ENCODE measurements around the gene OR52W1.
"Not testable (repeated sequence)": the region's sequence is repeated elsewhere in the genome, so short reads cannot be mapped to it uniquely, and the experiment has no call there.

Gene OR52W1

GRCh38 chr11:6245536-6245935 lies 46.5 kb downstream of the OR52W1 start:
- no peak overlapping the region for H3K9ac ChIP-seq (ENCODE audit: low read length)
- H3K27me3 ChIP-seq (ENCODE audit: control insufficient read depth, insufficient read depth, low read length), result no peaks in the 10 kb centered on the region
- no peak overlapping the region for H3K4me3 ChIP-seq (ENCODE audit: low read length)
- H3K27ac ChIP-seq (ENCODE audit: low read depth, low read length), result no peak overlapping the region
- no peaks in the 10 kb centered on the region for H3K4me1 ChIP-seq (ENCODE audit: control insufficient read depth, insufficient read depth, low read length)
- H3K36me3 ChIP-seq (ENCODE audit: control insufficient read depth, insufficient read depth, low read length), result no peaks in the 10 kb centered on the region

GRCh38 chr11:6248248-6248647 lies 49.2 kb downstream of the OR52W1 start:
- Histone ChIP-seq H3K4me3 (ENCODE audit: low read length) (no peak overlapping the region), H3K4me1 (ENCODE audit: control insufficient read depth, insufficient read depth, low read length) (peaks cover 4% of the 10 kb centered on the region), H3K27ac (ENCODE audit: low read depth, low read length) (no peak overlapping the region)

GRCh38 chr11:6248897-6249296 lies 49.9 kb downstream of the OR52W1 start:
- H3K36me3 ChIP-seq (ENCODE audit: control insufficient read depth, insufficient read depth, low read length); H3K27ac ChIP-seq (ENCODE audit: low read depth, low read length); H3K4me1 ChIP-seq (ENCODE audit: control insufficient read depth, insufficient read depth, low read length): not testable (repeated sequence)

More at GRCh38 chr11:6248248-6248647, 49.2 kb downstream of the OR52W1 start:
- H3K9ac ChIP-seq (ENCODE audit: low read length), result no peak overlapping the region
- H3K36me3 ChIP-seq (ENCODE audit: control insufficient read depth, insufficient read depth, low read length), result no peaks in the 10 kb centered on the region
- H3K27me3 ChIP-seq (ENCODE audit: control insufficient read depth, insufficient read depth, low read length), result no peaks in the 10 kb centered on the region

More at GRCh38 chr11:6248897-6249296, 49.9 kb downstream of the OR52W1 start:
- not testable (repeated sequence) for H3K4me3 ChIP-seq (ENCODE audit: low read length); H3K9ac ChIP-seq (ENCODE audit: low read length); H3K27me3 ChIP-seq (ENCODE audit: control insufficient read depth, insufficient read depth, low read length)
